NCI-H2081 (cell line): ENCODE results near the gene ADRA2A.

Experiments
- DNase-seq, 2 experiments: peaks; one replicate each; lab custom pipeline; 2025; lab: John Stamatoyannopoulos, UW

Gene ADRA2A

DNA sequence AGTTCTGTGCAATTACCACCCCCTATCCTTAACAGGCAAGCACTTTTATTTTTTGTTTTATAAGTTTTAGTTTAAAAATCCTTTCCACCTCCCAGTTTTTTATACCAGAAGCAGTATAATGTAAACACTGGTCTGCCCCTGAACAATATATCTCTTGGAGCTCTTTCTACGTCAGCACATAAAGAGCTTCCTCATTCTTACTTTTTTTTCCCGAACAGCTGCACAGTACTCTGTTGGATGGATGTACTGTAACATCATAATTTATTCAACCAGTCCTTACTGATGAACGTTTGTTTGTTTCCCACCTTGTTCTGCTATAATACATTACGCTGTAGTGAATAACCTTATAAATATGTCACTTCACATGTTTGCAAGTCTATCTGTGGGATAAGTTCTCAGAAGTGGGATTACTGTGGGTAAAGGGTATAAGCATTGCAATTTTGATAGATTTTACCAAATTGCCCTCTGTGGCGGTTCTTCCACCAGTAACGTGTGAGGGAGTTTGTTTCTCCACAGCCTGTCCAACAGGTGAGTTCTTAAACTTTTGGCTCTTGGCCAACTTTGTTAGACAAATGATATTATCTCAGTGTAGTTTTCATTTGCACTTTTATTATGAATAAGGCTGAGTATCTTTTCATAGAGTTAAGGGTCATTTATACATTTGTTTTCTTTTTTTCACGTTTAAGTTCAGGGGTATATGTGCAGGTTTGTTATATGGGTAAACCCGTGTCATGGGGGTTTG, 32.8 kb downstream of the ADRA2A start:
- DNase-seq = no peak

DNA sequence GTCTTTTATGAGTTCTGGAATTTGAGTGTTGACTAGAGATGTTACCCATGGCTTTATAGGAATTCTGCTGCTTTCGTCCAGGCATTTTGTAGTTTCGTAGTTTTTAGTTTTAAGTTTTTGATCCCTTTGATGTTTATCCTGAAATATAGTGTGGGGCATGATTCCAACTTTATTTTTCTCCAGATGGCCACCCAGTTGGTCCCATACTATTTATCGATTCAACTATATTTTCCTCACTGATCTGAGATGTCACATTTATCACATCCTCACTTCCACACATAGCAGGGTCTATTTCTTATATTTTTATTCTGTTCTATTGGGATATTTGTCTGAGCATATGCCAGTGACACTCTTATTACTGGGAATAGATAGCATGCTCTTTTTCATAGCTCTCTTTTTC, 33.9 kb downstream of the ADRA2A start:
- DNase-seq = no peak

DNA sequence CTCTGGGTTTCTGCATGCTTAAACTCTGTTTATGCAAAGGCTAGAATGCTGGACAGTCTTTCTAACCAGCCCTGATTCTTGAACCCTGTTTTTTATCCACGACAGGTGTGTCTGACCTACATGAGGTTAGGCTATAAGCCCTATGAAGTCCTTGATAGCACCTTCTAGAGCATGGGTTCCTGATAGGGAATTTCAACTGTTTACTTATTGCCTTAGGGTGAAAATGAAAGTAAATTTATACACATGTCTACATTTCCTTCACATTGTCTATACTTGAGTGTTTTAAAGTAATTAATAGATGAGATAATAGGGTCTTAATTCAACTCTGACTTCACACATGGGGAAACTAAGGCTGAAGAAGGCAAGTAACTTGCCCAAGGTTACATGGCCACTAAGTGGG, 35.5 kb downstream of the ADRA2A start:
- no peak for DNase-seq

DNA sequence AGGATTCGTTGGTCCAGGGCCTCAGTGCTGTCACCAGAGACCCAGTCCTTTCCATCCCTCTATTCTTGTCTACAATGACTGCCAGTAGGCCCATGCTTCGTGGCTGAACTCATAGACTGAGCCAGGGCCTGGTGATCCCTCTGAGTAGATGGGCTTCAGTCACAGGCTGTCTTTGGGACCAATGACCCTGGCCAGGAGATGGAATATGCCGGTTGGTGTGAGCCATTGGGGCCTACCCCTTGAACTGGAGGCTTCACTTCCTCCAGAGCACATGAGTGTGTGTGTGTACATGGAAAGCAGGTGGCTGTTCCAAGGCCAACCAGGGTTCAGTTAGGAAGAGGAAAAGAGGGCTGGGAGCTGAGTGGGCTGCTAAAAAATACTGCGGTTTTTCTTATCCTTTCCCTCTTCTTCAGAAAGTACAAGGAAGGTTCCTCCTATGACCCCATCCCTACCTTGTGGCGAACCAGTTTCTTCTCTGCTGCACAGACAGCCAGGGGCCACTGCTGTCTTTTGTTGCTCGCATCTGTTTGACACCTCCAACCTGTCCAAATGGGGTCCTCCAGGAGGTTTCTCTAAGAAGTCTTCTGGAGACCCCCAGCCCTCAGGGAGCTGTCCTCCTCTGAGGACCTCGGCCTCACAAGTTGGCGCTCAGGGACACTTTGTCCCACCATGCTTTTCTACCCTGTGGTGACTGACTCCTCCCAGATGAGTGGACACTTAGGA, 36.6 kb downstream of the ADRA2A start:
- no peak for DNase-seq

DNA sequence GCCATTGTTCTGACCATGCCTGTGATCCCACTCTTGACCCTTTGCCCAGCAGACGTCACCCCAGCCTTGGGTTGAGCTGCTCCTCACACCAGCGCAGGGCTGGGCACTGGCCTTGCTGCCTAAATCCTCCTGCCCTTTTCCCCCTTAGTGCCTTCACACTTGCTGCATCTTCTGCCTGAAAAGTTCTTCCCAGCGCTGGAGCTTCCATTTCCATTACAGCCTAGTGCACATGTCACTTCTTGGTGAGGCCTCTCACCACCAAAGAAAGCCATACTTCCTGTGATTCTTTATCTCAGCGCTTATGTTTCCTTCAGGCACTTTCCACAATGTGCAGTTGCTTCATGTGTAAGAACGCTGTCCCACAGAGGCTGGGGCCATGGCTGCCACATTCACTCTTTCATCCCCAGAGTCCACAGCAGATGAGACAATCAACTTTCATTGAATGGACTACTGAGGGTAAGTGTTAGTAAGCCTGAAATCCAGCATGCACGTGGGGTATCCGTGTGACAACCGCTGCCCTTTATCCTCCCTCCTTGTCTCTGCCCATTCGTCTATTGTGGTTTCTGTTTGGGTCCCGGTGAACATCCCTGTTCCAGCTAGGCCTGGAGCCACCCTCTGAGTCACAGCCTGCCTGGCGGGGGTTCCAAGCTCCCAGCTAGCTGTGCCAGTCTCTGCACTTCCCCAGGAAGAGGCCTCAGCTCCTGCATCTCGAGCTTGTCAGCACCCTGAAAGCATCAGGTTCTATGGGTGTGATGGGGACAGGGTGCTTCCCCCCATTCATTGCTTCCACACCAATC, 37.3 kb downstream of the ADRA2A start:
- DNase-seq = no peak

DNA sequence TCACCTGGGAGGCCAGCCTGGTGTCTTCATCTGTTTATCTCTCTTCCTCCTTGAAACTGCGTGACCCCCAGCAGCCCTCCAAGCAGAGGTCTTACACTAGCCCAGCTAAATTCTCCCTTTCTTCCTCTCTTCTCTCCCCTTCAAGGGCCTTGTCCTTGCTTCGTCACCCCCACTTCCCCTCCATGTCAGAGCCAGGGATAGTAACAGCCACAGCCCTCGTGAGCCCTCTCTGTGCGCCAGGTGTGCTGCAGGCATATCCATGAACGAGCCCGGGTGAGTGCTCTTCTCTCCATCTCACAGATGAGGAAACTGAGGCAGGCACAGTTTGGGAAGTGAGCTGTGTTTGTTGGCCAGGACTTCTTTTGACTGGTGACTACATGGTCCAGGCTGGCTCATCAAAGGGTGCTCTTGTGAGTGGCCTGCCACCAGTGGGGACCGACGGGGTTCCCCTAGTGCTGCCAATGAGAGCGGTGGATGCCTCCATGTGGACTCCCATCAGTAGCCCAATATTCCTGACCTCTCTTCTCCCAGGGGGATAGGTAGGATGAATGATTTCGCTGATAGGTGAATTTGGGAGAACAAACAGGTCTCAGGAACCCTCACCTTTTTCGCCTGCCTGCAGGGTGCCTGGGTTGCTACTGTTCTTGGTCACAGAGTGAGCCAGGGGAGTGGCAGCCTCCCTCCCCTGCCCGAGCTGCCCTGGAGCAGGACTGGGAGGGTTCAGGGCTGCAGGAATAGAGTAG, 38.1 kb downstream of the ADRA2A start:
- DNase-seq = no peak

DNA sequence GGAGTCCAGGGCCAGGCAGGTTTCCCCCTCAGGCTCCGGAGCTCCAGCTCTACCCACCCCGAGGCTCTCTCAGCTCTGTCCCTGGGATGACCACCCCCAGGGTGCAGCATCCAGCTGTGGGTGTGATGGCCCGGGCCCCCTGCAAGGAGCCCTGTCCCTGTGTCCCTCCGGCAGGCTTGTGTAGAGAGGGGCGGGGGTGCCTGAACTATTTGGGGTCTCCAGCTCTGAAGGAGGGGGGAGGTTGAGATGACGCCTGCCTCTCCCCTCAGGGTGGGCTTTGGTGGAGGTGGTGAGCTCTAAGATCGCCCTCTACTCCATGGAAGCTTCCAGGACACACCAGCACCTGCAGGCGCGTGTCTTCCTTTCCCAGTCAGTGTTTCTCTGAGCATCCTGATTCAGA, 39.4 kb downstream of the ADRA2A start:
- no peak for DNase-seq

DNA sequence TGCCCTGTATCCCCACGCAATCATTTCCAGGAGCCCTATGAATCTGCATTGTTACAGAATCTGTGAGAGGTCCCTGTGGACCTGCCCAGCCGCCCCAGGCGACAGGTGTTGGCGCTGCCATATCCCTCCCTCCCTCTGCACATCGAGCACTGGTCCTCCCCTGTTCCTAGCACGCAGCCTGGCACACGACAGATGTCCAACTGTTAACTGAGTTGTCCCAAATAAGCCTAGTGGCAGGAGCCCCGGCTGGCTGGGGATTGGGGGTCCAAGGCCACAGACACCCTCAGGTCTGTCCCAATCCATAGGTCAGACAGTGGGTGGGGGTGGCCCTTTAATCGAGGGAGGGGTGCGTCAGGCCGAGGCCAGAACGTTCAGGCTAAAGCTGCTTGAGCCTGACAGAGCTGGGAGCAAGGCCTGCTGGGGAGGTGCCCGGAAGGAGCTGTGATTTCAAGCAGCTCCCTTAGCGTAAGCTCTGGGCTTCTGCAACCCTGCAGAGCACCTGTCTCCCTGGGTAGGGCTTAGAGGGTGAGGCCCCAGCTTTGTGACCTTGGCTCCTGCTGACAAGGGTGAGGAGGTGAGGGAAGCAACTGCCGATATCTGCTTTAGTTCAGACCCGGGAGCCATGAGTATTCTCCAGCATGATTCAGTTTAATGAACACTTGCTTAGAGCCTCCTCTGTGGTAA, 40.1 kb downstream of the ADRA2A start:
- DNase-seq = no peak

DNA sequence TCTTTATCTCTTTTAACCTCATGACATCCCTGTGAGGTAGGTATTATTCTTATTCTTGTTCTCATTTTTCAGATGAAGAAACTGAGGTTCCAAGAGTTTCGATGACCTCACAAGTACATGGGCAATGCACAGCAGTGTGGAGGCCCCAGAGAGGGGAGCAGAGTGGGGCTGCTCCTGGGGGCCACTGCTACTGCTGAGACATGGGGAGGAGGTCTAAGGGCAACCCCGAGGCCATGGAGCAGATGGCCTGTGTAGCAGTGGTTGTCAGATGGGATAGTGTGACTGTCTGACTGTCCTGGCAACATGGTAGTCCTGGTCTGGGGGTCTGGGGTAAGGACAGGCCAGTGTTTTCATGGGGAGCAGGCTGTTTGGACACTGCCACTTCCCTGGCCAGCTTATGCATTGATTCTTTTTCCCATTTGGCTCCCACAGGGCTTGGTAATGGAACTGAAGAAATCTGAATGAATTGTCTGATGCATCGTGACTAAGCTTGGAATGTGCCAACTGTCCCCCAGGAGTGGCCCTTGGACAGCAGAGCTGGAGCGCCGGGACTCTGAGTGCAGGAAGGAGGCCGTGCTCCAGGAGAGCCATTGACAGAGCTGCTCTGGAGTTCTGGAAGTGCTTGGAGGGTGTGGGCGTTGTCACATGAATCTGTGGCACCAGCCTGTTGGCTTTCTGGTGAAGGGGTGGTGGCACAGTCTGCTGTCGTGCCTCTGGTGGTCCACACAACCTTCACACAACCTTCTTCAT, 40.9 kb downstream of the ADRA2A start:
- no peak for DNase-seq

DNA sequence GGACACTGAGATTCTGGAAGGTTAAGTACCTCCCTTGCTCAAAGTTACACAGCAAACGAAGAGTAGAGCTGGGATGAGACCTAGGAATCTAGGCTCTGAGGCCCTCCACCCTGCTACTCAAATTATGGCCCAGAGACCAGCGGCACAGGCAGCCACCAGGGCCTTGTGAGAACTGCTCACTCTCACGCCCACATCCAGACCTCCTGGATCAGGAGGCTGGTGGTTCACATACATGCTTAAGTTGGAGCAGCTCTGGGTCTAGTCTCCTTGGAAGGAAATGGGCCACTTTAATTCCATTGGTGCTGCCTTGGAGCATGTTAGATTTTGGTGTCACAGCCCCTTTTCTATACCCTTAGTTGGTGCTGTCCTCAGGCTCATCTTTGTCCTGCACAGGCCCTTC, 41.9 kb downstream of the ADRA2A start:
- no peak for DNase-seq

DNA sequence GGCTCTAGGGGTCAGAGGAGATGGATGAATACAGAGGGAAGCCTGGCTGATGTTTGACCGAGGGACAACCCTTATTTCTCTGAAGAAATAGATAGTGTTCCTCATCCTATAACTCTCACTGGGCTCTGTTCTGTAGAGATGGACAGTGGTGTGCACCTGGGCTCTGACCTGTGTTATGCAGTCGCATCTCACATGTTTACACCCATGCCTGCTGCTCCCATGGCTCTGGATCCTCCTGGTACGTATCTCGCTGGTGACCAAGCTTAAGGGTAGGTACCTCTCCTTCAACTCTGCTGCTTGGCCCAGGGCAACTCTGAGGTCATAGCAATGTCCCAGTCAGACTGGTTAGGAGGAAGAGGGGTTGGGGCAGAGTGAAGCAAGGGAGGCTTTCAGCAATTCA, 42.8 kb downstream of the ADRA2A start:
- no peak for DNase-seq

DNA sequence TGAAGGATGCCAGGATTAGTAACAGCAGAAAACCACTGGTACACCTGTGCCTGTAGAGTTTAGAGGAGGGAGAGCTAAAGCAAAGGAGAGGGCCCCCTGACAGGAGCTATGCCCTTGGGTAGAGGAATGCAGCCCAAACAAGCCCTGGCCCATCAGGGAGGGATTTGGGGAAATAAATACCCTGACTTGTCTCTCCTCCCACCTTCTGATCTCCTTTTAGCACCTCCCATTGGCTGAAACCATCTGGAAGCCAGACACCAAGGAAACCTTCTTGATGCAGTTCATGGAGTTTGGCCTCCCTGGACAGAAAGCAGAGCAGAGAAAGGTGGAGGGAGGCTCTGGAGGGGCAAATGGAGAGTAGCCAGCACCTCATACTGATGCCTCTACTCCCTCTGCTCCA, 45.3 kb downstream of the ADRA2A start:
- no peak for DNase-seq

DNA sequence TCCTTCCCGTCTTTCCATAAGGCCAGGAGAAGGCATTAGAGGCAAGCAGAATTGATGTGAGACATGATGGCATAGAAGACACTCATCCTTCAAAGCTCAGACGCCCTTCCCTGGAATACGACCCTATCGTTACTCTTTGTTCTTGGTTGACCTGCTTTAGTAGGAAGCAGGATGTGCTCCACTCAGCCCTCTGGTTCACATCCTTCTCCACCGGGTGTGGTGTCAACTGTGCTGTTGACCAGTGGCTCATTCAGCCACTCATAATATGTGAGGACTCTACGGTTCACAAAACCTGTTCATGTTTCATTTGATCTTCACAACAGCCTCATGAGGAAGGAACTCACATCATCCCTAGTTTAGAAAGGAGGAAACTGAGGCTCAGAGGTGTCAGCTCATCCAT, 47.1 kb downstream of the ADRA2A start:
- DNase-seq = no peak

DNA sequence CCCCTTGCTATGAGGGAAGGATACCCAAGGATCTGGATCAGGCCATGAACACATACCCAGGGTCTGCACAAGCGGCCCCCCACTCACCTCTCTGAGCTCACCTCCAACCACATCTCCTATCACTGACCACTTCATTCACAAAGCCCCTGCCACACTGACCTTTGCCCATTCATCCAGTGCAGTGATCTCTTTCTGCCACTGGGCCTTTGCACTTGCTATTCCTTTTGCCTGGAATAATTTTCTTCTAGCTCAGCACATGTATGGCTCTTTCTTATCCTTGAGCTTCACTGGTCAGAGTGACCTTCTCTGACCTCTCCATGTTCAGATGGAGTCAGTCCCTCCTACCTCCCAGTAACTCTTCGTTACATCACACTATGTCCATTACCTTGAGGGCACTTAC, 48.3 kb downstream of the ADRA2A start:
- DNase-seq = no peak

DNA sequence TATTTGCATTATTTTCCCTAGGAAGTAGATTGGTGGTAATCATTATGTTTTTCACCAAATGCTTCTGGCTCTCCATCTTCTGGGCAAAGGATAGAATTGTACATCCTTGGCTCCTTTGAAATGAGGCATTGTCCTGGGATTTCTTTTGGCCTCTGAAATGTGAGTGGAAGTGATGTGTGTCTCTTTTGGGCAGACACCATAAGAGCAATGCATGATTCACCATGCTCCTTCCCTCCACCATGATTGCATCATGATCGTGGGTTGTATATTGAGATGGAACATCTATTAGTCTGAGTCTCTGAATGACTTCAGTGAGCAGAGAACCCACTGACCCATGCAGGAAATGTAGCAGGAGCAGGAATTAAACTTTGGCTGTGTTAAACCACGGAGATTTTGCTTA, 49.2 kb downstream of the ADRA2A start:
- DNase-seq = no peak

DNA sequence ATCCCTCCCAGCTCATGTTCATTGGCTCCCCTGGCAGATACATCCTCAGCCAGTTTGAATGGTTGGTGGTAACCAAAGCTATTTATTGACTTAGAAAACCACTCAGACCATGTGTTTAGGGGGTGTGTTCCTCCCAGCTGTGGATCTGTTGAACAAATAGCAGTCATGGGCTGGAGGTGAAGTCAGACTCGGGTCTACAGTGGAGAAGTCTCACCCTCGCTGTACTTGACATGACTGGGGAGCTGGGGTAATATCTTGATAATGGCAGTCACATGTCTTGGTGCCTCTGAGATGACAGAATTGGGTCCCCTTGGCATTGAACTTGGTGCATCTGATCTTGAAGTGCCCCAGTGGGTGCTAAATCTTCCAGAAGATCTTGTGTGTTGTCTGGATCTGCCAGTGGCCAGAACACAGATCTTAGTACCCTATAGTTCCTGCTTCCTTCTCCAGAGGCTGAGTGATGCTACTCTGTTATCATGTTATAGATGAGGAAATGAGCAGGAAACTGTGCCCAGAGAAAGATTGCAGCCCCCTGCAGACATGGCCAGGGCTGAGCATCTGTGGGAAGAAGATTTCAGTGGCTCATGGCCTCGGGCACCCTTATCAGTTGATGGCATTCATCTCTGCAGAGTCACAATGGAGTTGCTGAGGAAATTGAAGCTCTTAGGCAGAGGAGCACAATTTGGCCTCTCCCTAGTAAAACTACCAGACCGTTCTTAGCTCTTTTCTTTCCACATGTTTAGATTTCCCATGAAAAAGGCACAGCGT, 50.4 kb downstream of the ADRA2A start:
- no peak for DNase-seq

DNA sequence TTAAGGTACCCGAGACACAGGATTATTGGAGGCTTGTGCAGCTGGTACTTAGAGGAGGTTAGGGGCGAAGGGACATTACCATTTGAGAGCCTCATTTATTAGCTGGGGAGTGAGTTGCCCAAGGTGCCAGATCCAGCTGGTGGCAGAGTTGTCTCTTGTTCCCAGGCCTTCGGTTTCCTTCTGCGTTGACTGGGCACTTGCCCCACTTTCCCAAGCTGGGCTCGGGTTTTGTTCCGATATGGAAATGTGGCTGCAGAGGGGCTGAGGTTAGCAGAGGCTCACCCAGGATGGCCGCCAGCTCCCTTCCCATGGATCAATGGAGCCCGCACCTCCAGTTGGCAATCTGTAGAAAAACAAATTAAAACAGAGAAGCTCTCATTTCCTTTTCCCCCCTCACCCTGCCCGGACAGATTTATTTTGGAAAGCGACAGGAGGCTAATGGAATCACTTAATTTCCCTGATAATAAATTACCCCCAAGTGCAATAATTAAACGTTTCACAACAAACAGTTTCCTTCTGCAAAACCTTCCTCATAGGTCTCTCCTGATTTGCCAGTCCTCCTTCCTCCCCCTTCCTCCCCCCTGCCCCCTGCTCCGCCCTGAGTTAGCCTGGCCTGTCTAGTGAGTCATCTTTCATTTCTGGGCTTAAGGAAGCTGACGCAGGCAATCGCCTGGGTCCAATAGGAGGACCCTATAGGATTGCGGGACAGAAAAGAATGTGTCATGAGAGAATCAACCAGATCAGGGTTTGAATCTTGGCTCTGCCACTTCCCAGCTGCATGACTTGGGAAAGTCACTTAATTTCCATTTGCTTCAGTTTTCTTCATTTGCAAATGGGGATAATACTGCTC, 51.7 kb downstream of the ADRA2A start:
- DNase-seq = no peak

DNA sequence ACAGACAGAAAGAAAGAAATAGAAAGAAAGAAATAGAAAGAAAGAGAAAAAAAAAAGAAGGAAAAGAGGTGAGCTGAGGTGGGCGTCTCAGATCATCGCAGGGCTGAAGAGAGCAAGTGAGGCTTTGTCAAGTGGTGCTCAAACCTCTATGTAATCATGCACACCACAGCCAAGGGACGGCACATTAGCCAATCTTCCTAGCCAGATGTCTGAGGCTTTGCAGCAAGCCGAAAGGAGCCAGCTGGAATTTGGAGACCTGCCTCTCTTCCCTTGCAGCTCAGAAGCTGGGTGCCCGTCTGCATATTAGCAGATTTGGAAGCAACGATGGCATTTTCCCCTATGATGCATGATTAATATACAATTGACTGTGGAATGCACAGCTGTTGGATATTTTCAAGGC, 52.5 kb downstream of the ADRA2A start:
- DNase-seq = no peak

DNA sequence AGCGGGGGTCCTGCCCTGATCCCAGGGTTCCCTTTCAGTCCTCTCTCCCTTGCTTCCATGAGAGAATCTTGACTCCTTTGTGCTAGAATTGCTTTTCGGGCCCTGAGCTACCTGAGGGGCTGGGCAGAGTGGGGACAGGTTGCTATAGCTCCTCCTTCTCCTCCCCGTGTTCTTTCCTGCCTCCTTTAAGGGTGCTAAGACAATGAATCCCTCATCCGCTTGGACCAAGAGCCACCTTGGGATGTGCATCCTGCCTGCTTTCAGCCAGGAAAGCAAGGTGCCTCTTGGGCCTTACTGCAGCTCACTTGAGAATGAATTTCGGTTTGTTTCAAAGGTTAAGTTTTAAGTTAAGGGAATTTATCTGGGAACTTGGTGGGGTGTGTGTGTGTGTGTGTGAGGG, 53.6 kb downstream of the ADRA2A start:
- DNase-seq = no peak
